ENCODE results near the gene SULF2.

DNA sequence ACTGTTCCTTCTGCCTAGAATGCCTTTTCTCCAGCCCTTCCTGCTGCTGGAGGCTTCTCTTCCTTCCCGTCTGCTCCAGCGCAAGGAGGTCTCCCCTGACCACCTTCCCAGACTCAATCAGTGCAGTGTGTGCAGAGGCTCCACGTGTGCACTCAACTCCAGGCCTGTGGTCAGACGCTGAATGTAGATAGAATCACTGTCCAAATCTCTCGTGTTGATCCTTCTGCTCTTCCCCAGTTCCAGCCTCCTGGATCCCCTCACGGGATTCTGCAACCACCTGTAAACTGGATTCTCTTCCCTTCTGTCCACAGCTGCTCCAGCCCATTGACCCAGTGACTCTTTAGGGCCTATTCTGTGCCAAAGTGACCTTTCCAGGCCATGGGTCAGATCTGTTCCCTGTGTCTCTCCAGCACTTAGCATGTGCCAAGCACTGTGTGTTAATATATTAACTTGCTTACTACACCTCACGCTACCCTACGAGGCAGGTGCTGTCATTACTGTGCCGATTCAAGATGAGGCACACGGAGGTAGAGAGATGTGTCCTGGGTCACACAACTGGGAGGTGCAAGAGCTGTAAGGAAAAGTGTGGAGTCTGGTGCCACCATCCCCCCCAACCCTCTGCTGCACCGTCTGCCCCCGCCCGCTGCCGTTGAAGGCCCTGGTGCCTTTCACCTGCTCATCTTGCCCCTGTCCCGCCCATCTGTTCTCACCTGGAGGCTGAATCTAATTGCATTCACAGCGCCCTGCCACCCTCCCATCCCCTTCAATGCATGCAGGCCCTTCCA is 112.2 kb downstream of the SULF2 start:
- no peak for TF ChIP-seq YY1 (IDR thresholded peaks at IDR 0.05; ENCODE audit: insufficient read depth, insufficient read length)
- no peak for TF ChIP-seq ZNF274 (IDR thresholded peaks at IDR 0.05; ENCODE audit: low read depth, low read length)
